Activated CD8-positive, alpha-beta T cell treated with anti-CD3 and anti-CD28 coated beads for 36 hours (primary cell): ENCODE measurements around the gene SOS1. TPM values are rescaled to one million over a fixed set of nuclear protein-coding genes. Genes with fewer than 3 reads are reported as not detected.
"Not testable (repeated sequence)": the region's sequence is repeated elsewhere in the genome, so short reads cannot be mapped to it uniquely, and the experiment has no call there.

ENCODE experiments used
- ATAC-seq: fragments of 200-7000 bp; cut with Tn5 transposase; one replicate; pipeline ENCODE4 v1.10.0; 2021; ENCODE audit warnings: mild to moderate bottlenecking, moderate library complexity
- CTCF ChIA-PET: fragments of 350-600 bp; sonication (Branson Sonifier 250); formaldehyde crosslinking; loops from one replicate; lab custom pipeline; 2021; ENCODE audit warnings: antibody characterized with exemption; lab: Charles Lee
- POLR2A ChIA-PET: fragments of 350-600 bp; sonication (Branson Sonifier 250); formaldehyde crosslinking; loops from one replicate; lab custom pipeline; 2021; ENCODE audit warnings: antibody characterized with exemption; lab: Charles Lee
- DNase-seq: peaks from one replicate; pipeline ENCODE4 v3.0.0-alpha.2; 2020
- H3K27ac Mint-ChIP-seq: one replicate; pipeline ENCODE4 v1.8.0; 2021; ENCODE audit warnings: mild to moderate bottlenecking, mixed read lengths
- H3K27me3 Mint-ChIP-seq: one replicate; pipeline ENCODE4 v1.8.0; 2021; ENCODE audit warnings: mixed read lengths
- H3K36me3 Mint-ChIP-seq: one replicate; pipeline ENCODE4 v1.8.0; 2021; ENCODE audit warnings: low read depth, mixed read lengths
- H3K4me1 Mint-ChIP-seq: one replicate; pipeline ENCODE4 v1.8.0; 2021; ENCODE audit warnings: low read depth, mixed read lengths
- H3K4me3 Mint-ChIP-seq: one replicate; pipeline ENCODE4 v1.8.0; 2021; ENCODE audit warnings: mild to moderate bottlenecking, moderate library complexity, mixed read lengths
- H3K9me3 Mint-ChIP-seq: one replicate; pipeline ENCODE4 v1.8.0; 2021; ENCODE audit warnings: mixed read lengths
- CTCF ChIP-seq: fragments of 200-600 bp; IDR thresholded peaks from one replicate; pipeline ENCODE4 v1.8.0; 2022; ENCODE audit warnings: antibody characterized with exemption, mild to moderate bottlenecking
- intact Hi-C: fragments of 100-400 bp; cut with micrococcal nuclease; formaldehyde crosslinking; loops from one replicate; pipeline ENCODE4 v1.10.0; 2022
- total RNA-seq, 2 experiments: library from RNA; stranded (reverse); gene quantifications; one replicate each; pipeline ENCODE4 v1.2.3, GENCODE V29; 2021

SOS1 gene
- total RNA-seq, 2 experiments from 2014 or later = 43.6 to 56.8 TPM

GRCh38 chr2:39156846-39157245 is 36.0 kb upstream of the SOS1 start:
- no peak overlapping the region for H3K27ac Mint-ChIP-seq
- no peaks in the 10 kb centered on the region for H3K27me3 Mint-ChIP-seq
- intact Hi-C loops = no loop called here
- ATAC-seq = no peak
- H3K4me1 Mint-ChIP-seq = no peaks in the 10 kb centered on the region
- POLR2A ChIA-PET = no interaction called here
- H3K9me3 Mint-ChIP-seq = no peaks in the 10 kb centered on the region
- H3K4me3 Mint-ChIP-seq = no peak overlapping the region
- no peak for DNase-seq
- CTCF ChIA-PET = no interaction called here
- H3K36me3 Mint-ChIP-seq = no peaks in the 10 kb centered on the region
- TF ChIP-seq CTCF = no peak

- Mint-ChIP-seq H3K27me3 (no peaks in the 10 kb centered on the region), H3K4me1 (no peaks in the 10 kb centered on the region), H3K4me3 (no peak overlapping the region), H3K36me3 (no peaks in the 10 kb centered on the region), H3K27ac (no peak overlapping the region), H3K9me3 (no peaks in the 10 kb centered on the region)
- intact Hi-C loops = no loop called here
- no peak for ATAC-seq
- DNase-seq = no peak
- ChIA-PET POLR2A (interaction anchor here (0.6 kb wide), 2 partner anchors 83 to 208 kb away, joined by 3 to 4 read pairs; no protein-coding TSS in a partner anchor), CTCF (interaction anchor here (0.9 kb wide), 1 partner anchor 71 kb away, joined by 3 read pairs; no protein-coding TSS in a partner anchor)
- TF ChIP-seq CTCF = no peak
These were observed 35.3 kb upstream of the SOS1 start for GRCh38 chr2:39156107-39156506.

GRCh38 chr2:39155573-39155972 is 34.7 kb upstream of the SOS1 start:
- H3K36me3 Mint-ChIP-seq, H3K27ac Mint-ChIP-seq, H3K4me3 Mint-ChIP-seq, ATAC-seq, DNase-seq, intact Hi-C loops, H3K9me3 Mint-ChIP-seq, H3K4me1 Mint-ChIP-seq, H3K27me3 Mint-ChIP-seq: not testable (repeated sequence)
- ChIA-PET CTCF (interaction anchor here (0.9 to 1.3 kb wide), 2 partner anchors 72 to 74 kb away, joined by 3 read pairs; no protein-coding TSS in a partner anchor), POLR2A (interaction anchor here (0.6 kb wide), 2 partner anchors 82 to 207 kb away, joined by 3 to 4 read pairs; no protein-coding TSS in a partner anchor)

- ATAC-seq = no peak
These were observed 34.1 kb upstream of the SOS1 start for GRCh38 chr2:39154944-39155343.

GRCh38 chr2:39153312-39153711 is 32.5 kb upstream of the SOS1 start:
- Mint-ChIP-seq H3K4me3 (no peak overlapping the region), H3K27me3 (no peaks in the 10 kb centered on the region), H3K9me3 (no peaks in the 10 kb centered on the region), H3K27ac (no peak overlapping the region), H3K4me1 (peaks cover 5% of the 10 kb centered on the region), H3K36me3 (no peaks in the 10 kb centered on the region)
- POLR2A ChIA-PET = no interaction called here
- no peak for DNase-seq
- TF ChIP-seq CTCF = no peak
- no peak for ATAC-seq
- CTCF ChIA-PET = interaction anchor here (1.2 kb wide), 1 partner anchor 11 kb away, joined by 3 read pairs; no protein-coding TSS in a partner anchor
- intact Hi-C loops = no loop called here

More at GRCh38 chr2:39154944-39155343, 34.1 kb upstream of the SOS1 start:
- Mint-ChIP-seq H3K27ac (no peak overlapping the region), H3K4me3 (no peak overlapping the region), H3K9me3 (no peaks in the 10 kb centered on the region), H3K27me3 (no peaks in the 10 kb centered on the region), H3K4me1 (peaks cover 4% of the 10 kb centered on the region), H3K36me3 (no peaks in the 10 kb centered on the region)
- DNase-seq = no peak
- intact Hi-C loops = no loop called here
- ChIA-PET POLR2A (no interaction called here), CTCF (interaction anchor here (1.3 kb wide), 1 partner anchor 74 kb away, joined by 3 read pairs; no protein-coding TSS in a partner anchor)
- TF ChIP-seq CTCF = no peak
